Uterus (tissue), 2 donors: Measurements from ENCODE around the gene BBC3.

ENCODE experiments used
- POLR2A ChIP-seq, 2 donors: fragments of 450-650 bp; IDR thresholded peaks; one replicate each; pipeline ENCODE4 v1.6.1; 2016; ENCODE audit warnings: antibody characterized with exemption in 2 of 2, mild to moderate bottlenecking in 1 of 2, moderate library complexity in 1 of 2
- TF ChIP-seq, protein P1 (sequence below), 4 experiments: fragments of 200-600 bp in 2 of 4; fragments of 450-650 bp in 2 of 4; sonication (generic) in 2 of 4; IDR thresholded peaks; one replicate each; pipeline ENCODE4 v1.5.1; 2016 to 2019; ENCODE audit warnings: antibody characterized with exemption in 4 of 4, mild to moderate bottlenecking in 2 of 4, moderate library complexity in 1 of 4

DNA sequence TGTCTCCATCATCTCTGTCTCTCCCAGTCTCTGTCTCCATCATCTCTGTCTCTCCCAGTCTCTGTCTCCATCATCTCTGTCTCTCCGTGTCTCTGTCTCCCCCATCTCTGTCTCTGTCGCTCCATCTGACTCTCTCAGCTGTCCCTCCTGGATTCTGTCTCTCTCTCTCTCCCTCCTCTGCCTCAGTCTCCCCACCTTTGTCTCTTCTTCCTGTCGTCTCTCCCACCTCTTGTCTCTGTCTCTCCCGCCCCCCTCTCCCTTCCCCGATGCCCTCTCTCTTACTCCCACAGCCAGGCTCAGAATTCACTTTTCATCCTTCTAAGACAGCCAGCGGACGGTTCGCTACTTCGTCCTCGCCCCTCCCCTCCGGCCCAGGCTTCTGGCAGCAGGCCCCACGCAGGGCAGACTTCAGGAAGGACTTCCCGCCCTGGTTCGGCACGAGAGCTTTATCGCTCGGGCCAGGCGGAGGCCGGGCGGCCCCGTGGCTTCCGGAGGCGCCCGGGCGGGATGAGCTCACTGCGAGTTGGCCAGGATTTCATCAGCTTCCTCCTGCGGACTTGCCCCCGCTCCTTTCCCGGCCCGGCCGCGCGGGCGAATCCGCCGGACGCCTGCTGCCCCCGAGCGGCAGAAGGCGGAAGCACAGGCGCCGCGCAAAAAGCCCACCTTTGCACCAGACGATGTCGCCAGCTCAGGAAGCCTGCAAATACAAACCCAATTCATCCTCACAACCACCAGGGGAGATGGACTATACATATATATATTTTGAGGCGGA is 13.0 kb upstream of the BBC3 start:
- TF ChIP-seq, protein P1, sequence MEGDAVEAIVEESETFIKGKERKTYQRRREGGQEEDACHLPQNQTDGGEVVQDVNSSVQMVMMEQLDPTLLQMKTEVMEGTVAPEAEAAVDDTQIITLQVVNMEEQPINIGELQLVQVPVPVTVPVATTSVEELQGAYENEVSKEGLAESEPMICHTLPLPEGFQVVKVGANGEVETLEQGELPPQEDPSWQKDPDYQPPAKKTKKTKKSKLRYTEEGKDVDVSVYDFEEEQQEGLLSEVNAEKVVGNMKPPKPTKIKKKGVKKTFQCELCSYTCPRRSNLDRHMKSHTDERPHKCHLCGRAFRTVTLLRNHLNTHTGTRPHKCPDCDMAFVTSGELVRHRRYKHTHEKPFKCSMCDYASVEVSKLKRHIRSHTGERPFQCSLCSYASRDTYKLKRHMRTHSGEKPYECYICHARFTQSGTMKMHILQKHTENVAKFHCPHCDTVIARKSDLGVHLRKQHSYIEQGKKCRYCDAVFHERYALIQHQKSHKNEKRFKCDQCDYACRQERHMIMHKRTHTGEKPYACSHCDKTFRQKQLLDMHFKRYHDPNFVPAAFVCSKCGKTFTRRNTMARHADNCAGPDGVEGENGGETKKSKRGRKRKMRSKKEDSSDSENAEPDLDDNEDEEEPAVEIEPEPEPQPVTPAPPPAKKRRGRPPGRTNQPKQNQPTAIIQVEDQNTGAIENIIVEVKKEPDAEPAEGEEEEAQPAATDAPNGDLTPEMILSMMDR (IDR thresholded peaks at IDR 0.05): peak; percentile 97 to 100 (median 100)
- peak; percentile 40 to 60 for TF ChIP-seq POLR2A (IDR thresholded peaks at IDR 0.05)
